ENCODE data around the gene PKP3. TPM values are rescaled to one million over a fixed set of nuclear protein-coding genes. Genes with fewer than 3 reads are reported as not detected.

PKP3 gene
- total and polyA plus RNA-seq, 9 of the 15 experiments (the other 6 are each of a cell fraction or from before 2014, with no cell fraction given) = 0.11 to 110 (median 30.7) TPM

DNA sequence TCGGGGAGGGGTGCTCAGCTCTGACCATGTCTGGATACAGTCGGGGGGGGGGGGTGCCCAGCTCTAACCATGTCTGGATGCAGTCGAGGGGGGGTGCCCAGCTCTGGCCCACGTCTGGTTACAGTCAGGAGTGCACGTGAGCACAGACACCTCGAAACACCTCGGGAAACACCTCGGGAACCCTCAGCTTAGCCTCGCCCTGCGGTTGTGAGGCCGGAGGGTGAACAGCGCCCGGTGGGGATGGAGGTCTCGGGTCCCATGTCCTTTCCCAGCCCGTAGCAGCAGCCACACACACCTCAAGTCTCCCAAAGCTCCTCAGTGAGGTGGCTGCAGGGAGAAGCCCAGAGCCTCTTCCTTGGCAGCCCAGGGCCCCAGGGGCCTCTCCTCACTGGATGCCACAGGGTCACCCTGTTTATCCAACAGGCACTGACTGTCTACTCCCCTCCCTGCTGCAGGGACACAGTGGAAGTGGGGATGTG lies 18.7 kb downstream of the PKP3 start (continued):
- TF ChIP-seq, protein P1, sequence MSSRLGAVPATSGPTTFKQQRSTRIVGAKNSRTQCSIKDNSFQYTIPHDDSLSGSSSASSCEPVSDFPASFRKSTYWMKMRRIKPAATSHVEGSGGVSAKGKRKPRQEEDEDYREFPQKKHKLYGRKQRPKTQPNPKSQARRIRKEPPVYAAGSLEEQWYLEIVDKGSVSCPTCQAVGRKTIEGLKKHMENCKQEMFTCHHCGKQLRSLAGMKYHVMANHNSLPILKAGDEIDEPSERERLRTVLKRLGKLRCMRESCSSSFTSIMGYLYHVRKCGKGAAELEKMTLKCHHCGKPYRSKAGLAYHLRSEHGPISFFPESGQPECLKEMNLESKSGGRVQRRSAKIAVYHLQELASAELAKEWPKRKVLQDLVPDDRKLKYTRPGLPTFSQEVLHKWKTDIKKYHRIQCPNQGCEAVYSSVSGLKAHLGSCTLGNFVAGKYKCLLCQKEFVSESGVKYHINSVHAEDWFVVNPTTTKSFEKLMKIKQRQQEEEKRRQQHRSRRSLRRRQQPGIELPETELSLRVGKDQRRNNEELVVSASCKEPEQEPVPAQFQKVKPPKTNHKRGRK (tag; IDR thresholded peaks at IDR 0.05) = no peak
- no peak for TF ChIP-seq ETV6 (IDR thresholded peaks at IDR 0.05; ENCODE audit: borderline replicate concordance in 1 of 2, low read depth in 2 of 2, low read length in 1 of 2)
- TF ChIP-seq ETV6 (CRISPR knock-in tag; IDR thresholded peaks at IDR 0.05; ENCODE audit: borderline replicate concordance) = no peak
- TF ChIP-seq RHOXF2B (CRISPR knock-in tag; conservative IDR thresholded peaks at IDR 0.05) = no peak
- no peak for TF ChIP-seq ADNP (tag; IDR thresholded peaks at IDR 0.05)
- no peak for TF ChIP-seq ZNF347 (CRISPR knock-in tag; IDR thresholded peaks at IDR 0.05; ENCODE audit: low read depth)
- no peak for TF ChIP-seq RBBP5 (IDR thresholded peaks at IDR 0.05; ENCODE audit: borderline replicate concordance, insufficient read depth, low read length, poor library complexity, severe bottlenecking)
- no peak for TF ChIP-seq SREBF1 (IDR thresholded peaks at IDR 0.05; ENCODE audit: borderline replicate concordance, low read depth, low read length)

Data from K562 (cell line).